Large intestine (tissue), 3 donors: ENCODE results near the gene GATAD2A. TPM values are rescaled to one million over a fixed set of nuclear protein-coding genes. Genes with fewer than 3 reads are reported as not detected.
A peak's percentile ranks its signal among the peaks of the same experiment; 100 is the strongest.

Experiments
- DNase-seq, 2 donors: peaks; one replicate each; pipeline versions ENCODE4 v3.0.0 to v3.0.0-alpha.2; 2013
- H3K27ac ChIP-seq: one replicate; pipeline ENCODE4 v1.5.1; 2013; ENCODE audit warnings: low read length
- H3K27me3 ChIP-seq: 2 replicates; pipeline ENCODE4 v1.6.1; 2013; ENCODE audit warnings: low read length; ENCODE audit not compliant: control insufficient read depth, insufficient read depth
- H3K36me3 ChIP-seq: 2 replicates; pipeline ENCODE4 v1.6.1; 2013; ENCODE audit warnings: low read length; ENCODE audit not compliant: control insufficient read depth, insufficient read depth
- H3K4me1 ChIP-seq: one replicate; pipeline ENCODE4 v1.6.1; 2013; ENCODE audit warnings: low read length; ENCODE audit not compliant: control insufficient read depth, insufficient read depth
- H3K4me3 ChIP-seq: one replicate; pipeline ENCODE4 v1.5.1; 2013; ENCODE audit warnings: low read length
- H3K9me3 ChIP-seq: one replicate; pipeline ENCODE4 v1.6.1; 2013; ENCODE audit warnings: mild to moderate bottlenecking, low read depth, low read length, moderate library complexity; ENCODE audit not compliant: control insufficient read depth
- WGBS: methylation state at CpG from one replicate; pipeline ENCODE4 v1.1.5; 2013; ENCODE audit warnings: low lambda C conversion rate; ENCODE audit not compliant: insufficient coverage; 5-methylcytosine and 5-hydroxymethylcytosine counted together
- polyA plus RNA-seq: library from polyadenylated mRNA; unstranded; fragments of 120-200 nt; gene quantifications from one replicate; pipeline ENCODE4 v1.2.1, GENCODE V29; 2013

Gene GATAD2A
- polyA plus RNA-seq, 1 donor, result 46.8 TPM

GRCh38 chr19:19527674-19528625 lies 122.5 kb downstream of the GATAD2A start:
- Histone ChIP-seq H3K36me3 (peaks cover 51% of the 10 kb centered on the region), H3K9me3 (no peaks in the 10 kb centered on the region), H3K4me1 (no peaks in the 10 kb centered on the region), H3K27ac (no peak overlapping the region), H3K4me3 (no peak overlapping the region), H3K27me3 (no peaks in the 10 kb centered on the region)
- no CpG with 5 or more reads among the region's 27 CpGs for WGBS
- DNase-seq, result no peak

- Histone ChIP-seq H3K4me1 (no peaks in the 10 kb centered on the region), H3K36me3 (peaks cover 46% of the 10 kb centered on the region), H3K9me3 (no peaks in the 10 kb centered on the region), H3K4me3 (no peak within 1 kb of the TSS), H3K27ac (no peak within 1 kb of the TSS), H3K27me3 (no peaks in the 10 kb centered on the region)
- DNase-seq, result peak in 1 of 2 donors; percentile 35
- WGBS, result 70% methylated on average over 2 of the region's 50 CpGs
These were observed 123.4 kb downstream of the GATAD2A start, which contains the start of gene YJEFN3 for GRCh38 chr19:19528721-19529490. TSS of gene YJEFN3 (plus strand) at chr19:19528911. CDS start at chr19:19528933, 22 bp downstream.

DNA sequence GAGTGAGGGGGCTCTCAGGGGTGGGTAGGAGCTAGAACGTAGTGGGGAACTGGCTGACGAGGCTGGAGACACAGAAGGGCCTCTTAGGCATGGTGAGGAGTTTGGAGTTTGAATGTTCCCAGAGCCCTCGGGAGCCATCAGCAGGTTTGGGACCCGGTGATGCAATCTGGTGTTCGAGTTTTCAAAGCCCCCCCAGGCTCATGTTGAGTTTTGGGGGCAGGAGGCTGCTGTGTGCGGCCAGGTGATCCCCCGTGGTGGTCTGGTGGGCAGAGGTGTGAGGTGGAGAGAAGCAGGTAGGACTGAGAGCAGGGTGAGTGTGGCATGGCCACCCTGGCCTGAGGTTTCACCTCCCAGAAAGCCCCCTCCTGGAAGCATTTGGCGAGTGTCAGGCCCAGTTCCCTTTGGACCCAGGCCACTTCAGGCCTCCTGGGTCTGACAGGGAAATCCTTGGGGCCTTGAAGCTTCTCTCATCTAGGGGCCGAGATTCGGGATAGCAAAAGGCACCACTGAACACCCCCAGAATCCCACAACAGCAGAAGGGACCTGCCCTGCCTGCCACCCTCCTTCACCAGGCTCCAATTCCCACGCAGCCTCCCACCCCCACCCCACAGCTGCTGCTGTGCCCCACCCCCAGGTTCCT lies 124.4 kb downstream of the GATAD2A start:
- DNase-seq, result no peak
- Histone ChIP-seq H3K4me3 (no peak overlapping the region), H3K9me3 (no peaks in the 10 kb centered on the region), H3K27me3 (no peaks in the 10 kb centered on the region), H3K36me3 (peaks cover 42% of the 10 kb centered on the region), H3K27ac (no peak overlapping the region), H3K4me1 (no peaks in the 10 kb centered on the region)
- WGBS, result no CpG with 5 or more reads among the region's 11 CpGs

GRCh38 chr19:19530423-19530804 lies 124.9 kb downstream of the GATAD2A start:
- WGBS, result no CpG with 5 or more reads among the region's 9 CpGs
- no peaks in the 10 kb centered on the region for H3K4me1 ChIP-seq
- DNase-seq, result no peak
- no peaks in the 10 kb centered on the region for H3K27me3 ChIP-seq
- peaks cover 37% of the 10 kb centered on the region for H3K36me3 ChIP-seq
- no peak overlapping the region for H3K4me3 ChIP-seq
- H3K9me3 ChIP-seq, result no peaks in the 10 kb centered on the region
- no peak overlapping the region for H3K27ac ChIP-seq

- Histone ChIP-seq H3K9me3 (no peaks in the 10 kb centered on the region), H3K4me1 (no peaks in the 10 kb centered on the region), H3K4me3 (no peak overlapping the region), H3K27me3 (no peaks in the 10 kb centered on the region), H3K36me3 (peaks cover 35% of the 10 kb centered on the region), H3K27ac (no peak overlapping the region)
- DNase-seq, result no peak
- whole genome bisulfite sequencing, result 80% methylated on average over 2 of the region's 4 CpGs
These were observed 125.4 kb downstream of the GATAD2A start for GRCh38 chr19:19530889-19531288.

DNA sequence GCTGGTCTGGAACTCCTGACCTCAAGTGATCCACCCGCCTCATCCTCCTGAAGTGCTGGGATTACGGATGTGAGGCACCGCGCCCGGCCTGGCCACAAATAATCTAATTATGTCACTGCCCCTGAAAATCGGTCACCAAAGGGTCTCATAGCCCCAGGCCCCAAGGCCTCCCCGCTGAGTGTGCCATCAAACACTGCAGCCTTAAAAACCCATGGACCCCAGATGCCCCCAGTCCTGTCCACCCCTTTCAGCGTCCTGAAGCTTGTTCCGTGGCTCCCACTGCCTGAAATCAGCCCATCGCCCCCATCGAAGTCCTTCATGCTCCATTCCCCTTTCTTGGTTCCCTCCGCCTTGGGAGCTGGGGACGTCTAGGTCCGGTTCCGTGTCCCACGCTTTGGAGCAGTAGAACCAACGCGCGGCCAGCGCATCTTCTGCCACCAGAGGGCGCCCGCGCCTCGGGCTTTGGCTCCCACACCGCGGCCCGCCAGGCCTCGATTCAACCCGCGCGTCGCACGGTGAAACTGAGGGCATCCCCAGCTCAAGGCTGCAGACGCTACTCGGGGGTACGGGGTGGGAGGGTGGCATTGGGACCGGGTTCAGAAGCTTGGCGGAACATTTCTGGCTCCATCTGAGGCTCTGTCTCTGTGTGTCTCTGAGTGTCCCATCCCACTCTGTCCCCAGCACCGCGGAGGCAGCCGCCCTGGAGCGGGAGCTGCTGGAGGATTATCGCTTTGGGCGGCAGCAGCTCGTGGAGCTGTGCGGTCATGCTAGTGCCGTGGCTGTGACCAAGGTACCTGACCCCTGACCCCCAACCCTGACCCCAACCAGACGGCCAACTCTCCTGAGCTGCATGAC lies 126.7 kb downstream of the GATAD2A start:
- DNase-seq, result peak; percentile 53 to 55
- no CpG with 5 or more reads among the region's 48 CpGs for WGBS
- Histone ChIP-seq H3K4me1 (no peaks in the 10 kb centered on the region), H3K36me3 (peaks cover 23% of the 10 kb centered on the region), H3K9me3 (no peaks in the 10 kb centered on the region), H3K4me3 (no peak overlapping the region), H3K27ac (no peak overlapping the region), H3K27me3 (peaks cover 6% of the 10 kb centered on the region)

GRCh38 chr19:19532806-19533701 lies 127.6 kb downstream of the GATAD2A start:
- no peak overlapping the region for H3K4me3 ChIP-seq
- H3K27me3 ChIP-seq, result peaks cover 15% of the 10 kb centered on the region
- H3K27ac ChIP-seq, result no peak overlapping the region
- H3K36me3 ChIP-seq, result peaks cover 14% of the 10 kb centered on the region
- 70% methylated on average over 5 of the region's 14 CpGs for WGBS
- DNase-seq, result no peak
- H3K9me3 ChIP-seq, result no peaks in the 10 kb centered on the region
- no peaks in the 10 kb centered on the region for H3K4me1 ChIP-seq

GRCh38 chr19:19533841-19534240 lies 128.4 kb downstream of the GATAD2A start:
- no CpG with 5 or more reads among the region's 6 CpGs for WGBS

More at GRCh38 chr19:19533841-19534240, 128.4 kb downstream of the GATAD2A start:
- H3K4me3 ChIP-seq, result no peak overlapping the region
- DNase-seq, result no peak
- H3K9me3 ChIP-seq, result no peaks in the 10 kb centered on the region
- peaks cover 9% of the 10 kb centered on the region for H3K36me3 ChIP-seq
- peaks cover 23% of the 10 kb centered on the region for H3K27me3 ChIP-seq
- H3K4me1 ChIP-seq, result peaks cover 5% of the 10 kb centered on the region
- H3K27ac ChIP-seq, result no peak overlapping the region
